H54 (cell line): ENCODE data around the gene MSN.

Experiments used
- DNase-seq: peaks from one replicate; pipeline ENCODE4 v3.0.0; 2011; ENCODE audit warnings: low spot score, mixed read lengths; ENCODE audit not compliant: insufficient read length
- FAIRE-seq: peaks from 3 replicates; lab custom pipeline; 2011; peaks lifted over from hg19 to GRCh38; lab: Jason Lieb, UNC
- POLR2A ChIP-seq: IDR thresholded peaks from 2 replicates; pipeline ENCODE4 v1.6.1; 2011; ENCODE audit warnings: low read depth, mild to moderate bottlenecking, low read length

Gene MSN

GRCh38 chrX:65718538-65718937 is 51.1 kb downstream of the MSN start:
- no peak for FAIRE-seq
- TF ChIP-seq POLR2A = no peak
- DNase-seq = no peak

- no peak for DNase-seq
- no peak for TF ChIP-seq POLR2A
- FAIRE-seq = no peak
Observed at GRCh38 chrX:65720381-65720964, 53.0 kb downstream of the MSN start.

GRCh38 chrX:65723706-65724105 is 56.3 kb downstream of the MSN start:
- no peak for FAIRE-seq
- TF ChIP-seq POLR2A = no peak
- no peak for DNase-seq

- no peak for DNase-seq
- FAIRE-seq = no peak
Observed at GRCh38 chrX:65726715-65727114, 59.3 kb downstream of the MSN start.

GRCh38 chrX:65731684-65732289 is 64.3 kb downstream of the MSN start:
- no peak for TF ChIP-seq POLR2A
- DNase-seq = no peak
- no peak for FAIRE-seq

More at GRCh38 chrX:65726715-65727114, 59.3 kb downstream of the MSN start:
- no peak for TF ChIP-seq POLR2A

- DNase-seq (no peak), FAIRE-seq (no peak)
- TF ChIP-seq POLR2A = no peak
Observed at GRCh38 chrX:65740909-65741308, 73.5 kb downstream of the MSN start.

GRCh38 chrX:65741823-65742222 is 74.4 kb downstream of the MSN start:
- DNase-seq = no peak
- FAIRE-seq = no peak
- no peak for TF ChIP-seq POLR2A

GRCh38 chrX:65744965-65745364 is 77.5 kb downstream of the MSN start:
- DNase-seq (no peak), FAIRE-seq (no peak)
- no peak for TF ChIP-seq POLR2A

GRCh38 chrX:65745427-65745826 is 78.0 kb downstream of the MSN start:
- FAIRE-seq (no peak), DNase-seq (no peak)
- TF ChIP-seq POLR2A = no peak

GRCh38 chrX:65745992-65746391 is 78.5 kb downstream of the MSN start:
- TF ChIP-seq POLR2A = no peak
- no peak for FAIRE-seq
- DNase-seq = no peak

- no peak for FAIRE-seq
- no peak for TF ChIP-seq POLR2A
- no peak for DNase-seq
Observed at GRCh38 chrX:65750674-65751469, 83.4 kb downstream of the MSN start.

GRCh38 chrX:65751519-65751918 is 84.1 kb downstream of the MSN start:
- TF ChIP-seq POLR2A = no peak
- no peak for DNase-seq
- no peak for FAIRE-seq

GRCh38 chrX:65752294-65752693 is 84.8 kb downstream of the MSN start:
- FAIRE-seq = no peak
- no peak for DNase-seq
- no peak for TF ChIP-seq POLR2A

GRCh38 chrX:65755786-65756185 is 88.3 kb downstream of the MSN start:
- DNase-seq (no peak), FAIRE-seq (no peak)
- no peak for TF ChIP-seq POLR2A
